NCI-H187 (cell line): Measurements from ENCODE around the gene DSCAM.
"Not testable (repeated sequence)": the region's sequence is repeated elsewhere in the genome, so short reads cannot be mapped to it uniquely, and the experiment has no call there.

Source experiments
- DNase-seq, 2 experiments: peaks; one replicate each; lab custom pipeline; 2025; lab: John Stamatoyannopoulos, UW

DSCAM gene

GRCh38 chr21:40846587-40847411 lies at the start of gene DSCAM:
DSCAM (minus strand) TSS chr21:40847158; CDS start chr21:40846661, 497 bp downstream.
- DNase-seq: peak; percentile 30 to 75

- not testable (repeated sequence) for DNase-seq
Measured at GRCh38 chr21:40895697-40896096, 48.7 kb upstream of the DSCAM start.

GRCh38 chr21:40886931-40887330 lies 40.0 kb upstream of the DSCAM start:
- no peak for DNase-seq

- DNase-seq: no peak
Measured at GRCh38 chr21:40886006-40886405, 39.0 kb upstream of the DSCAM start.

DNA sequence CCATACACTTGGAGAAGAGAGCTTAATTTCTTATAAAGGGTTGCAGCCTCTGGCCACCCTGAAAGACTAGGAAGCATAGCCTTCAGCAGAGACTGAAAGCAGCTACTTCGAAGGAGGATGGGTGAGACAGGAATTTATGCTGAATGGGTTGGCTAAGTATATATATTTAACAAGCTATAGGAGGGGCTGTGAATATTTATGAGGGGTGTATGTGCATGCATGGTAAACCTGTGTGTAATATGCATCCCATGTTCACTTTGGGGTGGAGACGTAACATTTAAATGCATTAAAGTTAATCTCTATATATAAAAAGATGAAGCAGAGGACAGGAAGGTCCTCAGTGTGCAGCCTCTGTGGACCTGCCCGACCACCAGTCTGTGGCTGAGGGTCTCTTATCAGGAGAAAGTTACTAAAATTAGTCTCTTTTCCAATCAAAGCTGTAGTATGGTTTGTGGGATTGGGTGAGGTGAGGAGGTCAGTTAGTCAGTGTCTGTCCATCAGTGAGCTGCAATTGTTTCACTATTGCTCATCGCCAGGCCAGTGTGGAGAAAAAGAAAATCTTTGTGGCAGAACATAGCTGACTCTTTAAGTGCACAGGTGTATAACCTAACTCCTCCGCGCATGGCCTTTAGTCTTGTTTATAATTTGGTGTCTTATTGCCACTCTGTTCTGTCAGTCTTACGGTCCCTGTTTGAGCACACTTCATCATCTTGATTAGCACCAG lies 35.4 kb upstream of the DSCAM start:
- DNase-seq: no peak

GRCh38 chr21:40881767-40882166 lies 34.8 kb upstream of the DSCAM start:
- DNase-seq: no peak

DNA sequence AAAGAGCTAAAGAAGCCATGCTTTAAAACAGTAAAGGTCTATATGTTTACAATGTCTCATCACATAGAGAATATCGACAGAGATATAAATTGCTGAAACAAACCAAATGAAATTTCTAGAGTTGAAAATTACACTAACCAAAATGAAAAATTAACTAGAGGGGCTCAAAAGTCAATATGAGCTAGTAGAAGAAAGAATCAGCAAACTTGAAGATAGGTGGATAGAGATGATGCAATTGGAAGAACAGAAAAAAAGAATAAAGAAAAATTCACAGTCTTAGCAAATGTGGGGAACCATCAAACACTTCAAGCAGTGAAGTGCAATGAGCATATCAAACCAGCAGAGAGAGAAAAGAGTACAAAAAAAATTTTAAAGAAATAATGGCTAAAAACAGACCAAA lies 24.1 kb upstream of the DSCAM start:
- no peak for DNase-seq

DNA sequence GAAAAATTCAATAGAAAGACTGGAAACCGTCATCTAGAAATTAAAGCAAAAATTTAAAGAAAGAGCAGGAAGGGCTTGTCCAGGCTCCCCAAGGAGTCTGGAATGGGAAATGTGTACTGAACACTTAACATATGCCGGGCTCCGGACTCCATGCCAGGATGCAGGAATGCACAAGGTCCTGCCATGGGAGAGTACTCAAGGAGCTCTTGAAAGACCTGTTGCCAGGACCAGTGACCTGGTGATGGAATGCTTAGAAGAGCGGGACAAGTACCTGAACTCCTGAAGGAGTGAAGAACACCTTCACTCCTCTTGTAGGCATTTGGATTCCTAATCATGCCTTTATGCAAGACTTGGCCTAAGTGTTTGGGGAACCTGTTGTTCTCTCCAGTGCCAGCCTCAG lies 16.9 kb upstream of the DSCAM start:
- DNase-seq: no peak

- DNase-seq: no peak
Measured at GRCh38 chr21:40858517-40858916, 11.6 kb upstream of the DSCAM start.

GRCh38 chr21:40853956-40854688 lies 7.2 kb upstream of the DSCAM start:
- DNase-seq: no peak

DNA sequence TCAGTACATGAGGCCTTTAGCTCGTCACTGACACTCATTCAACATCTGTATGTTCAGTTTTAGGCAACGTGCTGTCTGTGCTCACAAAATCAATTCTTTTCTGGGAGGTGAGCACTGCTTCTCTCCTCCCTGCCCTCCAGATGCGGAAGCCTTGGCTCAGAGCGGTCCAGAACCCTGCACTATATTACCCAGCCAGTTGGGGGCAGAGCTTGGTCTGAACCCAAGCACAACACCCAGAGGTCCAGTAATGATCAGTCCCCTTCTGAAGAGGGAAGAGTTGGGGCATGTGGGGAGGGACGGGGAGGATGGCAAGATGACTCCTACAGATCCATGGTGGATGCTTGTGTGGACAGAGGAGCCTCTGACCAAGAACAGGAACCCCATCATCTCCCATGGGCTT lies 5.6 kb upstream of the DSCAM start:
- DNase-seq: no peak

GRCh38 chr21:40851749-40852148 lies 4.8 kb upstream of the DSCAM start:
- no peak for DNase-seq

DNA sequence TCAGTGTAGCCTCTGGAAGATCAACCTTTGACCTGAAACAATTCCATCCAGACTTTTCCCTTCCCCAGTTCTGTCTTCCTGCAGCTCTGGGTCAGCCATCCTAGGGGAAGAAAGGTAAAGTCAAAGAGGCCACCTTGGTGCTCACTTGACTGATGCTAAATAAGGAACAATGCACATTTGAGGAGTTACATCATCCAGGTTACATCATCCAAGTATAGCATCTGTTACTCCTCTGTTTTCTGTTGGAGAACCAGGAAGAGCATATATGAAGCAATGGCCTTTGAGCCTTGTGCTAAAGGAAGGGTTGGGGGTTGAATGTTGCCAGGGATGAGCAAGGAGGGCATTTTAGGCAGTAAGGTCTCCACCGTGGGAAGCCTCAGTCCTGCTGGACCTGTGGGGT lies 3.1 kb upstream of the DSCAM start:
- no peak for DNase-seq

DNA sequence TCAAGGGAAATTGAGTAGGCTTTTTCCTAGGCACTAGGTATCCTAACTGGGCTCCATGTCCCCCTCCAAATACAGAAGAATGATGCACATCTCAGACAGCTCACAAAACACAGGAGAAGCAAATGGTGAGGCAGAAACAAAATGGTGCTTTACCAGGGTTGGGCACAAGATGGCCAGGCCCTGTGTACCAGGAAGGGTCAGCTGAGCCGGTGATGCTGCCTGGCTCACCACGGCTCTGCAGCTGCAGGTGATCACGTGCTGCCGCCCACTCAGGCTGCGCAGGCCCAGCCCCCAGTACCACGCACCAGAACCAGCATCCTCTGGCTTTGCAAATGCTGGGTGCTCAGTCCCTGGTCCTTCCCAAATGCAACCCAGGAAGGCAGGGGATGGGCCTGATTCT lies 993 bp upstream of the DSCAM start:
- DNase-seq: no peak

DNA sequence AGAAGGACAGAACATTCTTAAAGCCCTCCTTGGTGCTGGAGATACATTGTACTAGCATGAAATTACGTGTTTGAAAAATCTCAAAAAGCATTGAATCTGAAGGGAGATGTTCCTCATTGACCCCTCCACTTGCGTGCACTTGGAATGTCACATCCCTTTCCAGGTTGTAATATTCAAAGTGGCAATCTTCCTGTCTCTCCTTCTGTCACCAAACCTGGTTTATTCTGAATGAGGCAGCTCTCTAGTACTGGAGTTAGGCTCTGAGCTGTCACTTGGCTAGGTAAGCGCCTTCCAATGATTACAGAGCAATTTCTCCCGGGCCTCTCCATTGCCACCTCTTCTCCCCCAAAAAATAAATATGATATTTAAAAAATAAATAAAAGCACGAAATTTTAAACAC lies 855 bp downstream of the DSCAM start:
- DNase-seq: no peak

DNA sequence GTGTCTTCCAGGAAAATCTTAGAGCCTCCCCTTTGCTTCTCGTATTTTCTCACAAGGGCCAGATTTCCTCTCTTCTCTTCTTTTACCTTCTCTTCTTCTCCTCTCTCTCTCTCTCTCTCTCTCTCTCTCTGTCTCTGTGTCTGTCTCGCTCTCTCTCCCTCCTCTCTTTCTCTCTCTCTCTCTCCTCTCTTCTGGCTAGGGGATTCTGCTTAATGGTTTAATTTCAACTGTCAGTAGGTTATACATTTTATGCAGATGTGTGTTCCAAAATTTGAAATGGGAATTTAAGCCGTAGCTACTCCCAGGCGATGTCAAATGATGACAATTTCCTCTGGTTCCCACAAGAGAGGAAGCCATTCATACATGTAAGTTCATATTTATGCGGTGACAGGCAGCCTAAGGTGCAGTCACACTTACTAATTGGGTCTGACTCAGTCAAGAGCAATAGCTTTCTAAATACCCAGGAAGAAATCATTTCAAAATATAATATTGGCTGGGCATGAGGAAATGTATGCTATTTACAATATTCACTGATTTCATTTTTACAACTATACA lies 1.4 kb downstream of the DSCAM start:
- DNase-seq: no peak

GRCh38 chr21:40844935-40845334 lies 2.0 kb downstream of the DSCAM start:
- no peak for DNase-seq

DNA sequence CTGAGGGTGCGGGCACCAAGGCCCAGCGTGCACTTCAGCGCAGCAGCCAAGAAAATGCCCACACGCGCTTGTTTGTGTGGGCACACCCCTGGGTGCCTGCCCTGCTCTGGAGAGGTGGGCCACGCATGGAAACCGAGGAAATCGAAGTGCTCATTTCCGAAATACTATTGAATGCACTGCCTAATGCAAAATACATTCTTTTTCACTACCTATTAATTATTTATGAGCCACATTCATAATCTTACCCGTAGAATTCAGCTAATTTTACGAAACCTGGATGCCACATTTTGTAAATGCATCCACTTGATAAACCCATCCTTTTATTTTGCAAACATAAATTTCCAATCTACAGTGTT lies 4.8 kb downstream of the DSCAM start:
- no peak for DNase-seq

DNA sequence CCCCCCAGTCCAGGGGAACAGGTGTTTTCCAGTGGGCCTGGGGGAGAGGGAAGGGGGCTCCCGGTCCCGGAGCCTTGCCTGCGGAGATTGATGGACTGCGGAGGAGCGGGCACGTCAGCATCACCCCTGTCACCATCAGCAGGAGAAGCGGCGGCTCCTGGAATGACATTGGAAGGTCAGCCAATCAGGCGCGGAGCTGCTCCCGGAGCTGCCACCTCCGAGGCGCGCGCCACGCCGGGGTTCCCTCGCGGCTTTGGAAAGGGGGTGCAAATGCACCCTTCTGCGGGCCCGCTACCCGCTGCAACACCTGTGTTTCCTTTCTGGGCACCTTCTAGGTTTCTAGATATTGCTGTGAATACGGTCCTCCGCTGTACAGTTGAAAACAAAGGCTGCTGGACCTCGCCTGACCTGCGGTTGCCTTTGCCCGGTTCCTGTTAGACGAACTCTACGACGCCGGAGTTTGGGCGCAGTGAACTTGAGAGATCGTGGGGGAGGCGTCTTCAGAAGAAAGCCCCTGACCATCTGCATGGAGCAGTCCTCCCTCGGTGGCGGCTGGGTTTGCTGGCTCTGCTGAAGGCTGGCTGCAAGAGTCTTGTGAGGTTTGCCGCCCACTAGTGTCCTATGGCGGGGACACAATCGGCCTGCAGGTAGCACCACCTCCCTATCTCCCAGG lies 5.3 kb downstream of the DSCAM start:
- peak; percentile 37 to 87 for DNase-seq

- no peak for DNase-seq
Measured at GRCh38 chr21:40840401-40841125, 6.4 kb downstream of the DSCAM start.

DNA sequence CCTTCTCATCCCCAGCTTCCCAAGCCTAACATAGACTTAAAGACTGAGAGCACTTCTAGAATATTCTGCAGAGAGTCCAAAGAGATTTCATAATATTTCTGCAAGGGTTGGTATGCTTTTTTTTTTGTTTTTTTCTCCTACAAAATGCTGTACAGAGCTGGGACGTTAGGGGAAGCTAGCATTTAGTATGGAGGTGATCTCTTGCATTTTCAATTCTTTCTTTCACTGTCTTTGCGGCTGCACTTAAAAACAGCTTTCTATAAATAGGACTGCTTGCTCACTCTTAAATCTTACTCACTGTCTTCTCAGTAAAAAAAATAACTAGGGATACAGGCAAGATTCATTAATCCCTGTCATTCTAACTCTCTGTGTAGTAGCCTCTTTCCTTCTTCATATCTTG lies 7.4 kb downstream of the DSCAM start:
- DNase-seq: no peak
